Brain pericyte (primary cell): Measurements from ENCODE around the gene GARS1.

Source experiments
- DNase-seq: peaks from one replicate; pipeline ENCODE4 v3.0.0-alpha.2; 2012; ENCODE audit warnings: low read depth, low spot score

GARS1 gene

GRCh38 chr7:30682212-30683083, 87.8 kb downstream of the GARS1 start, which contains the start of gene CRHR2:
Gene CRHR2, minus strand, starts transcription at chr7:30682456. Its CDS starts 176 bp downstream, at chr7:30682280.
- DNase-seq, result no peak

- DNase-seq, result no peak
These were observed 88.6 kb downstream of the GARS1 start for GRCh38 chr7:30683306-30683705.
